DND-41 (cell line): ENCODE results near the gene CREG2.

Source experiments
- ATAC-seq: fragments of 200-7000 bp; cut with Tn5 transposase; 3 replicates; pipeline ENCODE4 v1.9.1; 2021; ENCODE audit warnings: low read depth; ENCODE audit not compliant: insufficient read depth
- DNase-seq: peaks from one replicate; pipeline ENCODE4 v3.0.0-alpha.2; 2020
- H2AFZ ChIP-seq: 2 replicates; pipeline ENCODE4 v1.6.0; 2012; ENCODE audit warnings: low read depth, low read length
- H3K27ac ChIP-seq: 2 replicates; pipeline ENCODE4 v1.5.1; 2012; ENCODE audit warnings: low read length, inconsistent platforms
- H3K27me3 ChIP-seq: fragments of 200-600 bp; sonication (generic); 2 replicates; pipeline ENCODE4 v1.6.0; 2012; ENCODE audit warnings: low read length, mild to moderate bottlenecking, inconsistent platforms; ENCODE audit not compliant: insufficient read depth, poor library complexity
- H3K36me3 ChIP-seq: 2 replicates; pipeline ENCODE4 v1.5.1; 2012; ENCODE audit warnings: low read length, inconsistent platforms; ENCODE audit not compliant: insufficient read depth
- H3K4me1 ChIP-seq: 2 replicates; pipeline ENCODE4 v1.5.1; 2012; ENCODE audit warnings: mild to moderate bottlenecking, low read length; ENCODE audit not compliant: insufficient read depth
- H3K4me2 ChIP-seq: 2 replicates; pipeline ENCODE4 v1.6.0; 2012; ENCODE audit warnings: mild to moderate bottlenecking, moderate library complexity, low read length, inconsistent platforms; ENCODE audit not compliant: insufficient read depth
- H3K4me3 ChIP-seq, 2 experiments: fragments of 200-600 bp in 1 of 2; shearing (Covaris generic) in 1 of 2; 2 replicates each; pipeline ENCODE4 v1.5.1; 2012 to 2016; ENCODE audit warnings: inconsistent platforms in 2 of 2, low read length in 2 of 2, mild to moderate bottlenecking in 2 of 2, low read depth in 1 of 2, moderate library complexity in 1 of 2
- H3K79me2 ChIP-seq: 2 replicates; pipeline ENCODE4 v1.6.0; 2012; ENCODE audit warnings: low read length, inconsistent platforms; ENCODE audit not compliant: insufficient read depth
- H3K9ac ChIP-seq: 2 replicates; pipeline ENCODE4 v1.6.0; 2012; ENCODE audit warnings: low read depth, mild to moderate bottlenecking, inconsistent platforms, low read length, moderate library complexity
- H3K9me3 ChIP-seq: 2 replicates; pipeline ENCODE4 v1.5.1; 2012; ENCODE audit warnings: low read length, moderate library complexity, mild to moderate bottlenecking, inconsistent platforms; ENCODE audit not compliant: insufficient read depth, severe bottlenecking
- H4K20me1 ChIP-seq: 2 replicates; pipeline ENCODE4 v1.6.0; 2012; ENCODE audit warnings: low read length; ENCODE audit not compliant: insufficient read depth
- CTCF ChIP-seq: IDR thresholded peaks from 2 replicates; pipeline ENCODE4 v1.5.1; 2012; ENCODE audit warnings: borderline replicate concordance, low read length, moderate library complexity, mild to moderate bottlenecking; ENCODE audit not compliant: poor library complexity, severe bottlenecking; ENCODE audit errors: extremely low read depth
- EZH2 ChIP-seq: IDR thresholded peaks from 3 replicates; pipeline ENCODE4 v1.6.1; 2012; ENCODE audit warnings: borderline replicate concordance, low read depth, mild to moderate bottlenecking, moderate library complexity, low read length, inconsistent platforms; ENCODE audit not compliant: severe bottlenecking

The CREG2 gene

GRCh38 chr2:101308432-101309210, 78.7 kb downstream of the CREG2 start, which contains the start of gene RNF149:
RNF149 (minus strand) TSS chr2:101308701; CDS start chr2:101308588, 113 bp downstream.
- DNase-seq (peak; percentile 87), ATAC-seq (peak; percentile 72)
- Histone ChIP-seq H3K79me2 (peaks cover 51% of the 10 kb centered on the region), H3K9ac (peak within 1 kb of the TSS; percentile 92), H2AFZ (peak within 1 kb of the TSS; percentile 77), H3K27me3 (no peaks in the 10 kb centered on the region), H3K9me3 (no peaks in the 10 kb centered on the region), H3K36me3 (peaks cover 22% of the 10 kb centered on the region), H3K27ac (peak within 1 kb of the TSS; percentile 85), H3K4me2 (peak within 1 kb of the TSS; percentile 75), H3K4me3 (peak within 1 kb of the TSS; percentile 71 to 74), H3K4me1 (peaks cover 81% of the 10 kb centered on the region), H4K20me1 (peaks cover 37% of the 10 kb centered on the region)
- no peak for TF ChIP-seq CTCF
- no peak for TF ChIP-seq EZH2

- Histone ChIP-seq H3K4me1 (peaks cover 86% of the 10 kb centered on the region), H3K9me3 (no peaks in the 10 kb centered on the region), H4K20me1 (peaks cover 37% of the 10 kb centered on the region), H3K4me3 (peak overlapping the region; percentile 71 to 74), H2AFZ (peak overlapping the region; percentile 77), H3K79me2 (peaks cover 57% of the 10 kb centered on the region), H3K4me2 (peak overlapping the region; percentile 75), H3K27ac (peak overlapping the region; percentile 85), H3K27me3 (no peaks in the 10 kb centered on the region), H3K36me3 (peaks cover 23% of the 10 kb centered on the region), H3K9ac (peak overlapping the region; percentile 92)
- ATAC-seq (peak; percentile 22), DNase-seq (peak; percentile 43)
- TF ChIP-seq EZH2 (no peak), CTCF (no peak)
These were observed 79.3 kb downstream of the CREG2 start for GRCh38 chr2:101307950-101308431.

GRCh38 chr2:101307503-101307902, 79.8 kb downstream of the CREG2 start:
- Histone ChIP-seq H2AFZ (peak overlapping the region; percentile 77), H3K79me2 (peaks cover 62% of the 10 kb centered on the region), H3K4me2 (peak overlapping the region; percentile 75), H3K9ac (peak overlapping the region; percentile 92), H3K9me3 (no peaks in the 10 kb centered on the region), H3K4me3 (peak overlapping the region; percentile 71 to 74), H3K27ac (peak overlapping the region; percentile 85), H3K27me3 (no peaks in the 10 kb centered on the region), H4K20me1 (peaks cover 42% of the 10 kb centered on the region), H3K36me3 (peaks cover 28% of the 10 kb centered on the region), H3K4me1 (peaks cover 88% of the 10 kb centered on the region)
- no peak for TF ChIP-seq EZH2
- DNase-seq (no peak), ATAC-seq (no peak)

GRCh38 chr2:101306410-101306809, 80.9 kb downstream of the CREG2 start:
- H4K20me1 ChIP-seq: peaks cover 47% of the 10 kb centered on the region
- H3K4me1 ChIP-seq: peaks cover 78% of the 10 kb centered on the region
- H3K27ac ChIP-seq: peak overlapping the region; percentile 85
- H3K36me3 ChIP-seq: peaks cover 35% of the 10 kb centered on the region
- peaks cover 73% of the 10 kb centered on the region for H3K79me2 ChIP-seq
- TF ChIP-seq CTCF (no peak), EZH2 (no peak)
- H3K9me3 ChIP-seq: no peaks in the 10 kb centered on the region
- H3K4me3 ChIP-seq: peak overlapping the region; percentile 71 to 74; a peak in 3 of 4 replicates
- H3K9ac ChIP-seq: peak overlapping the region; percentile 92
- peak overlapping the region; percentile 75 for H3K4me2 ChIP-seq
- DNase-seq: no peak
- peak; percentile 0; the same call in 1 of the 3 replicates for ATAC-seq
- no peak overlapping the region for H2AFZ ChIP-seq
- no peaks in the 10 kb centered on the region for H3K27me3 ChIP-seq
